HG02943 (cell line): Measurements from ENCODE around the gene ZSCAN4.

ENCODE experiments used
- ATAC-seq: cut with Tn5 transposase; IDR thresholded peaks from one replicate; pipeline ENCODE4 v1.9.1; 2021; ENCODE audit warnings: mild to moderate bottlenecking, low read depth, moderate library complexity; ENCODE audit not compliant: unreplicated experiment

Gene ZSCAN4

GRCh38 chr19:57675881-57676280, 7.1 kb downstream of the ZSCAN4 start:
- ATAC-seq, result no peak

GRCh38 chr19:57682226-57682766, 13.6 kb downstream of the ZSCAN4 start:
- no peak for ATAC-seq

- ATAC-seq, result no peak
Measured at GRCh38 chr19:57686727-57687126, 18.0 kb downstream of the ZSCAN4 start.

- ATAC-seq, result no peak
Measured at GRCh38 chr19:57687363-57688010, 18.8 kb downstream of the ZSCAN4 start.

- ATAC-seq, result no peak
Measured at GRCh38 chr19:57688011-57688763, 19.5 kb downstream of the ZSCAN4 start.

- ATAC-seq, result no peak
Measured at GRCh38 chr19:57689750-57690149, 21.0 kb downstream of the ZSCAN4 start.

GRCh38 chr19:57701625-57702024, 32.9 kb downstream of the ZSCAN4 start:
- no peak for ATAC-seq

GRCh38 chr19:57706346-57706745, 37.6 kb downstream of the ZSCAN4 start:
- no peak for ATAC-seq

- no peak for ATAC-seq
Measured at GRCh38 chr19:57708641-57709361, 40.1 kb downstream of the ZSCAN4 start, which contains the start of gene ZNF154. Gene ZNF154, minus strand, starts transcription at chr19:57709204. Its CDS starts 233 bp downstream, at chr19:57708971.

GRCh38 chr19:57709616-57710015, 40.9 kb downstream of the ZSCAN4 start:
- ATAC-seq, result no peak

GRCh38 chr19:57712222-57712621, 43.5 kb downstream of the ZSCAN4 start:
- no peak for ATAC-seq

- no peak for ATAC-seq
Measured at GRCh38 chr19:57719424-57719823, 50.7 kb downstream of the ZSCAN4 start.

GRCh38 chr19:57719901-57720519, 51.3 kb downstream of the ZSCAN4 start:
- no peak for ATAC-seq

- no peak for ATAC-seq
Measured at GRCh38 chr19:57720878-57721277, 52.1 kb downstream of the ZSCAN4 start.
